Measurements from ENCODE around the gene HTR4. TPM values are rescaled to one million over a fixed set of nuclear protein-coding genes. Genes with fewer than 3 reads are reported as not detected.
A peak's percentile ranks its signal among the peaks of the same experiment; 100 is the strongest.

The HTR4 gene
- total RNA-seq, 1 donor from 2014 or later = not detected

- intact Hi-C loops (cut with micrococcal nuclease) = no loop called here
- Mint-ChIP-seq H3K36me3 (ENCODE audit: low read depth) (no peaks in the 10 kb centered on the region), H3K9me3 (no peaks in the 10 kb centered on the region), H3K27ac (peak overlapping the region; percentile 32), H3K4me3 (no peak overlapping the region), H3K27me3 (peaks cover 31% of the 10 kb centered on the region), H3K4me1 (peaks cover 25% of the 10 kb centered on the region)
- no peak for DNase-seq
These were observed 34.8 kb downstream of the HTR4 start for GRCh38 chr5:148619484-148619883.

GRCh38 chr5:148615644-148616275 is 38.6 kb downstream of the HTR4 start:
- H3K27me3 Mint-ChIP-seq = peaks cover 9% of the 10 kb centered on the region
- H3K4me3 Mint-ChIP-seq = no peak overlapping the region
- intact Hi-C loops (cut with micrococcal nuclease) = no loop called here
- peaks cover 14% of the 10 kb centered on the region for H3K4me1 Mint-ChIP-seq
- no peak overlapping the region for H3K27ac Mint-ChIP-seq
- no peaks in the 10 kb centered on the region for H3K9me3 Mint-ChIP-seq
- no peak for DNase-seq
- H3K36me3 Mint-ChIP-seq (ENCODE audit: low read depth) = no peaks in the 10 kb centered on the region

- no peak overlapping the region for H3K4me3 Mint-ChIP-seq
- intact Hi-C loops (cut with micrococcal nuclease) = no loop called here
- H3K27me3 Mint-ChIP-seq = no peaks in the 10 kb centered on the region
- no peak for DNase-seq
- H3K4me1 Mint-ChIP-seq = no peaks in the 10 kb centered on the region
- no peaks in the 10 kb centered on the region for H3K9me3 Mint-ChIP-seq
- H3K36me3 Mint-ChIP-seq (ENCODE audit: low read depth) = no peaks in the 10 kb centered on the region
- H3K27ac Mint-ChIP-seq = no peak overlapping the region
These were observed 46.9 kb downstream of the HTR4 start for GRCh38 chr5:148607406-148607805.

- DNase-seq = no peak
- Mint-ChIP-seq H3K4me1 (no peaks in the 10 kb centered on the region), H3K36me3 (ENCODE audit: low read depth) (no peaks in the 10 kb centered on the region), H3K9me3 (no peaks in the 10 kb centered on the region), H3K27ac (no peak overlapping the region), H3K4me3 (no peak overlapping the region), H3K27me3 (no peaks in the 10 kb centered on the region)
- intact Hi-C loops (cut with micrococcal nuclease) = no loop called here
These were observed 48.0 kb downstream of the HTR4 start for GRCh38 chr5:148606296-148606695.

GRCh38 chr5:148599187-148599586 is 55.1 kb downstream of the HTR4 start:
- H3K27ac Mint-ChIP-seq = no peak overlapping the region
- H3K9me3 Mint-ChIP-seq = peaks cover 5% of the 10 kb centered on the region
- peaks cover 5% of the 10 kb centered on the region for H3K27me3 Mint-ChIP-seq
- H3K4me1 Mint-ChIP-seq = no peaks in the 10 kb centered on the region
- no peak for DNase-seq
- H3K36me3 Mint-ChIP-seq (ENCODE audit: low read depth) = no peaks in the 10 kb centered on the region
- no peak overlapping the region for H3K4me3 Mint-ChIP-seq
- intact Hi-C loops (cut with micrococcal nuclease) = no loop called here

- intact Hi-C loops (cut with micrococcal nuclease) = no loop called here
- Mint-ChIP-seq H3K27me3 (peaks cover 7% of the 10 kb centered on the region), H3K4me1 (no peaks in the 10 kb centered on the region), H3K9me3 (peaks cover 5% of the 10 kb centered on the region), H3K36me3 (ENCODE audit: low read depth) (no peaks in the 10 kb centered on the region), H3K27ac (no peak overlapping the region), H3K4me3 (no peak overlapping the region)
- DNase-seq = no peak
These were observed 58.6 kb downstream of the HTR4 start for GRCh38 chr5:148595697-148596096.

- H3K36me3 Mint-ChIP-seq (ENCODE audit: low read depth) = no peaks in the 10 kb centered on the region
- no peaks in the 10 kb centered on the region for H3K4me1 Mint-ChIP-seq
- DNase-seq = peak; percentile 18
- intact Hi-C loops (cut with micrococcal nuclease) = no loop called here
- H3K27ac Mint-ChIP-seq = no peak overlapping the region
- no peaks in the 10 kb centered on the region for H3K9me3 Mint-ChIP-seq
- peaks cover 2% of the 10 kb centered on the region for H3K27me3 Mint-ChIP-seq
- H3K4me3 Mint-ChIP-seq = no peak overlapping the region
These were observed 67.5 kb downstream of the HTR4 start for GRCh38 chr5:148586796-148587195.

- Mint-ChIP-seq H3K27ac (no peak overlapping the region), H3K36me3 (ENCODE audit: low read depth) (no peaks in the 10 kb centered on the region), H3K4me1 (no peaks in the 10 kb centered on the region), H3K27me3 (peaks cover 2% of the 10 kb centered on the region), H3K9me3 (no peaks in the 10 kb centered on the region), H3K4me3 (no peak overlapping the region)
- intact Hi-C loops (cut with micrococcal nuclease) = no loop called here
- DNase-seq = peak; percentile 12
These were observed 68.3 kb downstream of the HTR4 start for GRCh38 chr5:148585988-148586387.

- Mint-ChIP-seq H3K4me1 (no peaks in the 10 kb centered on the region), H3K4me3 (no peak overlapping the region), H3K27ac (no peak overlapping the region), H3K27me3 (peaks cover 2% of the 10 kb centered on the region), H3K36me3 (ENCODE audit: low read depth) (no peaks in the 10 kb centered on the region), H3K9me3 (no peaks in the 10 kb centered on the region)
- intact Hi-C loops (cut with micrococcal nuclease) = no loop called here
- DNase-seq = peak; percentile 17
These were observed 70.2 kb downstream of the HTR4 start for GRCh38 chr5:148584103-148584502.

GRCh38 chr5:148583421-148583965 is 70.8 kb downstream of the HTR4 start:
- Mint-ChIP-seq H3K36me3 (ENCODE audit: low read depth) (no peaks in the 10 kb centered on the region), H3K9me3 (no peaks in the 10 kb centered on the region), H3K27ac (no peak overlapping the region), H3K27me3 (peaks cover 2% of the 10 kb centered on the region), H3K4me3 (no peak overlapping the region), H3K4me1 (no peaks in the 10 kb centered on the region)
- intact Hi-C loops (cut with micrococcal nuclease) = no loop called here
- DNase-seq = peak; percentile 13

- H3K4me1 Mint-ChIP-seq = no peaks in the 10 kb centered on the region
These were observed 80.2 kb downstream of the HTR4 start for GRCh38 chr5:148574167-148574566.

GRCh38 chr5:148573374-148573773 is 81.0 kb downstream of the HTR4 start:
- Mint-ChIP-seq H3K27ac (no peak overlapping the region), H3K9me3 (no peaks in the 10 kb centered on the region), H3K36me3 (ENCODE audit: low read depth) (no peaks in the 10 kb centered on the region), H3K4me1 (no peaks in the 10 kb centered on the region), H3K4me3 (no peak overlapping the region), H3K27me3 (peaks cover 12% of the 10 kb centered on the region)
- no peak for DNase-seq
- intact Hi-C loops (cut with micrococcal nuclease) = no loop called here

More at GRCh38 chr5:148574167-148574566, 80.2 kb downstream of the HTR4 start:
- Mint-ChIP-seq H3K9me3 (no peaks in the 10 kb centered on the region), H3K27ac (no peak overlapping the region), H3K27me3 (peaks cover 12% of the 10 kb centered on the region), H3K4me3 (no peak overlapping the region), H3K36me3 (ENCODE audit: low read depth) (no peaks in the 10 kb centered on the region)
- intact Hi-C loops (cut with micrococcal nuclease) = no loop called here
- DNase-seq = no peak

- H3K36me3 Mint-ChIP-seq (ENCODE audit: low read depth) = no peaks in the 10 kb centered on the region
- H3K4me3 Mint-ChIP-seq = no peak overlapping the region
- H3K9me3 Mint-ChIP-seq = no peaks in the 10 kb centered on the region
- H3K27ac Mint-ChIP-seq = no peak overlapping the region
- H3K4me1 Mint-ChIP-seq = no peaks in the 10 kb centered on the region
- intact Hi-C loops (cut with micrococcal nuclease) = no loop called here
- H3K27me3 Mint-ChIP-seq = peaks cover 9% of the 10 kb centered on the region
- DNase-seq = no peak
These were observed 84.4 kb downstream of the HTR4 start for GRCh38 chr5:148569948-148570347.

- H3K27ac Mint-ChIP-seq = no peak overlapping the region
- no peak for DNase-seq
- peaks cover 2% of the 10 kb centered on the region for H3K27me3 Mint-ChIP-seq
- no peak overlapping the region for H3K4me3 Mint-ChIP-seq
- no peaks in the 10 kb centered on the region for H3K4me1 Mint-ChIP-seq
- H3K36me3 Mint-ChIP-seq (ENCODE audit: low read depth) = no peaks in the 10 kb centered on the region
- intact Hi-C loops (cut with micrococcal nuclease) = no loop called here
- no peaks in the 10 kb centered on the region for H3K9me3 Mint-ChIP-seq
These were observed 89.2 kb downstream of the HTR4 start for GRCh38 chr5:148565148-148565547.

GRCh38 chr5:148563021-148563420 is 91.3 kb downstream of the HTR4 start:
- no peaks in the 10 kb centered on the region for H3K9me3 Mint-ChIP-seq
- DNase-seq = no peak
- intact Hi-C loops (cut with micrococcal nuclease) = no loop called here
- H3K27ac Mint-ChIP-seq = no peak overlapping the region
- no peak overlapping the region for H3K4me3 Mint-ChIP-seq
- peaks cover 2% of the 10 kb centered on the region for H3K27me3 Mint-ChIP-seq
- no peaks in the 10 kb centered on the region for H3K4me1 Mint-ChIP-seq
- no peaks in the 10 kb centered on the region for H3K36me3 Mint-ChIP-seq (ENCODE audit: low read depth)

Measured in activated CD4-positive, alpha-beta T cell treated with anti-CD3 and anti-CD28 coated beads, Interleukin-2, amount 10 ng/mL, durations not matched to agents 24 days and 14 days (primary cell).